8988T (cell line): ENCODE measurements around the gene PADI2.

ENCODE experiments used
- DNase-seq: peaks from one replicate; pipeline ENCODE4 v3.0.0; 2011

PADI2 gene

GRCh38 chr1:17112076-17112475 lies 7.2 kb downstream of the PADI2 start:
- no peak for DNase-seq

DNA sequence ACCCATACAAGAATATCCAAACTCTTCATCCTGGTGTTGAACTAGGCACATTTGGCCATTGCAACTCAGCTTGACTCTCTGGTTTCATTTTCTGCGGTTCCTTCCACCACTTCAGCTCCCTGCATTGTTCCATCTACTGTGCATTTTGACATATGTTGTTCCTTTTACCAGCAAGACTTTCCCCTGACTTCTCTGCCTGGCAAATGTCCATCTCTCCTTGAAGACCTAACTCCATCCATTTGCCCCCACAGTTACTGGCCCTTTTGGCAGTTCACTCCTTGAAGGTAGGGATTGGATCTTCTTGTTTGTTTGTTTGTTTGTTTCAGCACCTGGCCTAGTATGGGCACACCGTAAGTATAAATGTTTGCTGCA lies 8.7 kb downstream of the PADI2 start:
- DNase-seq = no peak

- DNase-seq = no peak
These were observed 9.2 kb downstream of the PADI2 start for GRCh38 chr1:17109892-17110554.

DNA sequence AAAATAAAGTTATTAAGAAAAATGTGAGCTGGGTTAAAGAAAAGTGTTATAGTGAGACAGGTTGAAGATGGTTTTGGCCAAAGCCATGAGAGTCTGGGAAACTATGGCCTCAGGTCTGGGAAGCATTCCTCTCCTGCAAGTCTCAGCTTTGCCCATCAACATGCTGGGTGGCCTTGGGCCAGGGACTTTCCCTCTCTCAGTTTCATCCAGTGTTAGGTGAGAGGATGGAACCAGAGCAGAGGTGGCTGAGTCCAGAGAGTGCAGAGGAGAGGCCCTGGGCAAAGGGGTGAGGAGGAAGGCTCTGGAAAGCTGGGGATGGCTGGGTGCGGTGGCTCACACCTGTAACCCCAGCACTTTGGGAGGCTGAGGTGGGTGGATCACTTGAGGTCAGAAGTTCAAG lies 10.5 kb downstream of the PADI2 start:
- DNase-seq = no peak

- DNase-seq = no peak
These were observed 10.9 kb downstream of the PADI2 start for GRCh38 chr1:17108360-17108759.

- no peak for DNase-seq
These were observed 14.5 kb downstream of the PADI2 start for GRCh38 chr1:17104782-17105181.

GRCh38 chr1:17102232-17102631 lies 17.0 kb downstream of the PADI2 start:
- DNase-seq = no peak

- no peak for DNase-seq
These were observed 18.0 kb downstream of the PADI2 start for GRCh38 chr1:17101261-17101660.

DNA sequence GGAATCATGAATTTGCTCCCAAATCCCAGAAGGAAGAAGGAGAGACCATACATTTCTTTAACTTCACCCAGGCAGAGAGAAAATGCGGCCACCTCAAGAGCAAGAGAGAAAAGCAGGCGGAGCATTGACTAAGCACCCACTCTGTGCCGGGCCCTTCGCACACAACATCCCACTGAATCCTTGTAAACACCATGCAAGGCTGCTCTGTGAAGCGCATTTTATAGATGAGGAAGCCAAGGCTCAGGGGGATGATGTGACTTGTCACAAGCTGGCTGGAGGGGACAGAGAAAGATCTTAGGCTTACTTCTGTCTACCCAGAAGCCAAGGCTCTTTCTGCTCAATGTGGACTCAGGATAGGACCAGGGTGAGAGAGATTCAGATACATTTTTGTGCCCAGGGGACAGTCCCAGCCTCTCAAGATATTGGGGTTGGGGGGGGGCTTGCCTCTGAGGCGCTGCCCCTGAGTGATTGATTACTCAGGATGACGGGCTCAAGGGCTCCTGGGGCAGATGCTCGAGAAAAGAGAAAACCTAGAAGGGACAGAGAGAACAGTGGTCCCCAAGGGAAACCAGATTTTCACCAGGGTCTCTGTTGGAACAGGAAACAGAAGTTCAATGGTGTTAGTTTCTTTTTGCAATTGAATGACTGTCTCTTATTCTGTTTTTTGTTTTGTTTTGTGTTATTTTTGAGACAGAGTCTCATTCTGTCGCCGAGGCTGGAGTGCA lies 19.5 kb downstream of the PADI2 start:
- DNase-seq = no peak

- DNase-seq = no peak
These were observed 20.6 kb downstream of the PADI2 start for GRCh38 chr1:17098446-17099317.

- no peak for DNase-seq
These were observed 21.5 kb downstream of the PADI2 start for GRCh38 chr1:17097787-17098186.

- no peak for DNase-seq
These were observed 22.1 kb downstream of the PADI2 start for GRCh38 chr1:17097147-17097546.

- no peak for DNase-seq
These were observed 22.7 kb downstream of the PADI2 start for GRCh38 chr1:17096584-17096983.

DNA sequence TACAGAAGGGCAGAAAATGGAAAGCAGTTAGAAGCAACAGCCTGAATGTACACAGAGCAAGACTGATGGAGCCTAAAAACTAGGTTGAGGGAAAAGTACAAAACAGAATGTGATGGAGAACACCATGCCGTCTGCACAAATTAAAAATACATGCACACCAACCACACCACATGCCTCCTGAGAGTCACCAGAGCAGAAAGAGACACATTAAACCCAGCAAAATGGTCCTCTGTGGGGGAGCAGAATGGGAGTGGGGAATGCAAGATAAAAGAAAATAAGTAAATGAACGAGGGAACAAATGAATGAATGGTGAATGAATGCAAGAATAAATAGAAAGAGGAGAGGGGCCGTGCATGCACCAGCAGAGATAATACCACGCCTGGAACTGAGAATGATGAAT lies 24.1 kb downstream of the PADI2 start:
- DNase-seq = no peak

DNA sequence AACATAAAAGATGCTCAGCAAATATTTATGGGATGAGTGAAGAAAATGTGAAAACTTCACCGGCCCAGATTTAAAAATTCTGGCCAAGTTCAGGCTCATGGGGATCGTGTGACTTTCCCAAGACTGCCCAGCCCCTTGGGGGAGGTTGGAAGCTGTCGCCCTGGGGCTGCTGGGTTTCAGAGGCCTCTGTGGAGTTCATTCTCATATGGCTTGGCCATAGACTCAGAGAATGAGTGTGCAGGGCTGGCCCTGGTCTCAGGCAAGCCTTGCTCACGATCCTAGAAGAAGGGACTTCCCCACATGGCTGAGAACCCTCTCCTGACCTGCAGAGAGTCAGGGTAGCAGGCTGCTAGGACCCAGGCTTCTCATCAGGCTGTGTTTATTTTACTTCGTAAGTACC lies 24.6 kb downstream of the PADI2 start:
- DNase-seq = no peak

- no peak for DNase-seq
These were observed 25.3 kb downstream of the PADI2 start for GRCh38 chr1:17093822-17094393.

DNA sequence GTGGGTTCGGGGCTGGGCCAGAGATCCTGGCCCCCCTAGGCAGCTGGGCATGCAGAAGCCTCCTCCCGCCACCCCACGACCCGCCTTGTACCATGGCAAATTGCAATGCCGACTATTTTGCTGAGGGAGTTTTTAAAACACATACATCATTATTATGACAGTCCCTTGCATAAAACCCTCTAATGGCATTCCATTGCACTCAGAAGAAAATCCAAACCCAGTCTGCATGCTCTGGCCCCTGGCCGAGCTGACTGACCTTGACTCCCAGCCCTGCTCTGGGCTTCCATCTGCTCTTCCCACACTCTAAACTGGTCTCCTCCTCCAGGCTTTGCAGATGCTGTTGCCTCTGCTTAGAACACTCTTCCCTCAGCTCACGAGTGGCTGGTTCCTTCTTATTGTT lies 28.0 kb downstream of the PADI2 start:
- DNase-seq = no peak

- no peak for DNase-seq
These were observed 29.7 kb downstream of the PADI2 start for GRCh38 chr1:17089506-17089905.

GRCh38 chr1:17086751-17087150 lies 32.5 kb downstream of the PADI2 start:
- DNase-seq = no peak

- DNase-seq = no peak
These were observed 34.5 kb downstream of the PADI2 start for GRCh38 chr1:17084787-17085186.

- no peak for DNase-seq
These were observed 36.5 kb downstream of the PADI2 start for GRCh38 chr1:17082761-17083160.

DNA sequence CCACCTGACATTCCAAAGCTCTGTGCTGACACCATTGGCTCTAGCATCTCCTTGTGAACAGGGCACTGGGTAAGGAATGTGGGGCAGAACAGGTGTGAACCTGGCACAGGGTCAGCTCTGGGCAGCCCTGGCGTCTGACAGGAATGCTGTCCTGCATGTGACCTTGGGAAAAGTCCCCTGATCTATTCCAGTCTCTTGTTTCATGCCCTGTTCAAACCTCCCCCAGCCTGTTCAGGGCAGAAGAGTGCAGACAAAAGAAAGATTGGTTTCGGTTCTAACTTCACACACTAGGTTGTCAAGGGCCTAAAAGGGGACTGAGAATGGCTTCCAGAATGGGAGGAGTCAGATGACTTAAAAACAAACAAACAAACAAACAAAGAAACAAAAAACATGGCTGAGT lies 37.8 kb downstream of the PADI2 start:
- DNase-seq = no peak

GRCh38 chr1:17080880-17081279 lies 38.4 kb downstream of the PADI2 start:
- no peak for DNase-seq
